Adrenal gland (tissue), 12 donors: ENCODE measurements around the gene KIF14. TPM values are rescaled to one million over a fixed set of nuclear protein-coding genes. Genes with fewer than 3 reads are reported as not detected.

Experiments
- DNase-seq, 7 donors: peaks; one replicate each; pipeline ENCODE4 v3.0.0-alpha.2; 2019 to 2020
- H3K27ac ChIP-seq, 5 donors: fragments of 200-600 bp; sonication (generic) in 4 of 5; 1 replicate in 3 of 5; 2 replicates in 2 of 5; pipeline versions ENCODE4 v1.5.1 to v1.8.0; 2016 to 2020; ENCODE audit warnings: mild to moderate bottlenecking in 1 of 5
- H3K27me3 ChIP-seq: fragments of 200-600 bp; 2 replicates; pipeline ENCODE4 v1.8.0; 2021
- H3K36me3 ChIP-seq, 2 donors: fragments of 200-600 bp; replicated peaks in 1 of 2; 1 replicate in 1 of 2; 2 replicates in 1 of 2; pipeline versions ENCODE4 v1.5.1 to v1.8.0; 2018 to 2022
- H3K4me1 ChIP-seq, 2 donors: fragments of 200-600 bp; replicated peaks in 1 of 2; 1 replicate in 1 of 2; 2 replicates in 1 of 2; pipeline versions ENCODE4 v1.5.1 to v1.8.0; 2018 to 2021
- H3K4me3 ChIP-seq, 4 donors: fragments of 200-600 bp; sonication (generic) in 3 of 4; one replicate each; pipeline ENCODE4 v1.5.1; 2016 to 2018
- H3K9me3 ChIP-seq, 3 donors: fragments of 200-600 bp; sonication (generic) in 1 of 3; replicated peaks in 1 of 3; 1 replicate in 2 of 3; 2 replicates in 1 of 3; pipeline versions ENCODE4 v1.5.1 to v1.8.0; 2016 to 2021
- POLR2A ChIP-seq, 2 donors: fragments of 450-650 bp; IDR thresholded peaks; one replicate each; pipeline ENCODE4 v1.6.1; 2017; ENCODE audit warnings: antibody characterized with exemption in 2 of 2, mild to moderate bottlenecking in 2 of 2, moderate library complexity in 1 of 2
- WGBS, 4 donors: extraction: QIAGEN DNeasy Blood & Tissue Kit in 2 of 4; methylation state at CpG; one replicate each; pipeline versions ENCODE4 v1.1.5 to v1.1.7; 2013 to 2017; 5-methylcytosine and 5-hydroxymethylcytosine counted together
- intact Hi-C, 2 donors: fragments of 100-400 bp; cut with DNase I; formaldehyde crosslinking; loops; one replicate each; pipeline versions ENCODE4 v1.14.1 to v1.15.0; 2022 to 2023
- polyA plus RNA-seq, 3 donors: library from polyadenylated mRNA; stranded (reverse); fragments of 200-250 nt in 2 of 3; fragments of 350-450 nt in 1 of 3; fragmentation: Illumina TruSeq in 1 of 3; extraction: RNeasy Lipid Tissue Mini Kit (QIAGEN cat#74804) in 1 of 3; gene quantifications; one replicate each; pipeline ENCODE4 v1.2.3, GENCODE V29; 2013 to 2014
- total RNA-seq, 9 donors: library from RNA; depleted of rRNA in 4 of 9; stranded (reverse); fragments of >200 nt in 4 of 9; fragments of 120-200 nt in 1 of 9; fragmentation: NEBNext Ultra II Directional in 1 of 9; extraction: Animal tissue kit (Norgen Biotek cat#: 25700) in 1 of 9; gene quantifications; one replicate each; pipeline versions ENCODE4 v1.1.0 to v1.2.4, GENCODE V29; 2013 to 2023
- TF ChIP-seq, protein P1 (sequence below), 6 experiments: fragments of 450-650 bp in 4 of 6; fragments of 200-600 bp in 2 of 6; sonication (generic) in 1 of 6; IDR thresholded peaks; 1 replicate in 5 of 6; 2 replicates in 1 of 6; pipeline versions ENCODE4 v1.5.1 to v1.8.0; 2016 to 2021; ENCODE audit warnings: antibody characterized with exemption in 6 of 6, mild to moderate bottlenecking in 2 of 6, moderate library complexity in 1 of 6
- donor health status: healthy with polysubstance abuse.
- donor health status: Bipolar disorder and iron deficiency.
- donor health status: DM: yes; HTN: yes; CAD: no.
- donor health status: DM: no; HTN: no; CAD: no.
- donor health status: DM: no; HTN: no; CAD: no.
- donor health status: DM: yes; HTN: yes; CAD: no.

The KIF14 gene
- total and polyA plus RNA-seq, 12 donors = 0.07 to 3.5 (median 0.32) TPM

DNA sequence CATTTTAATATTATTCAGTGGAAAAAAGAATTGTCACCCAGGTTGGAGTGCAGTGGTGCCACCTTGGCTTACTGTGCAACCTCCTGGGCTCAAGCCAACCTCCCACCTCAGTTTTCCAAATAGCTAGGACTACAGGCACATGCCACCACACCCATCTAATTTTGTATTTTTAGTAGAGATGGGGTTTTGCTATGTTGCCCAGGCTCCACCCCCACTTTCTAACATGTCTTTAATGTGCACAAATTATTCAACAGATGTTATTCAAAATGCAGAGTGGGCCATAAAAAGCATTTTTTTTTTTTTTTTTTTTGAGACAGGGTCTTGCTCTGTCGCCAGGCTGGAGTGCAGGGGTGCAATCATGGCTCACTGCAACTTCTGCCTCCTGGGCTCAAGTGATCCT is 31.8 kb upstream of the KIF14 start:
- intact Hi-C loops = no loop called here
- DNase-seq = no peak
- H3K27ac ChIP-seq = no peak overlapping the region
- TF ChIP-seq, protein P1, sequence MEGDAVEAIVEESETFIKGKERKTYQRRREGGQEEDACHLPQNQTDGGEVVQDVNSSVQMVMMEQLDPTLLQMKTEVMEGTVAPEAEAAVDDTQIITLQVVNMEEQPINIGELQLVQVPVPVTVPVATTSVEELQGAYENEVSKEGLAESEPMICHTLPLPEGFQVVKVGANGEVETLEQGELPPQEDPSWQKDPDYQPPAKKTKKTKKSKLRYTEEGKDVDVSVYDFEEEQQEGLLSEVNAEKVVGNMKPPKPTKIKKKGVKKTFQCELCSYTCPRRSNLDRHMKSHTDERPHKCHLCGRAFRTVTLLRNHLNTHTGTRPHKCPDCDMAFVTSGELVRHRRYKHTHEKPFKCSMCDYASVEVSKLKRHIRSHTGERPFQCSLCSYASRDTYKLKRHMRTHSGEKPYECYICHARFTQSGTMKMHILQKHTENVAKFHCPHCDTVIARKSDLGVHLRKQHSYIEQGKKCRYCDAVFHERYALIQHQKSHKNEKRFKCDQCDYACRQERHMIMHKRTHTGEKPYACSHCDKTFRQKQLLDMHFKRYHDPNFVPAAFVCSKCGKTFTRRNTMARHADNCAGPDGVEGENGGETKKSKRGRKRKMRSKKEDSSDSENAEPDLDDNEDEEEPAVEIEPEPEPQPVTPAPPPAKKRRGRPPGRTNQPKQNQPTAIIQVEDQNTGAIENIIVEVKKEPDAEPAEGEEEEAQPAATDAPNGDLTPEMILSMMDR (IDR thresholded peaks at IDR 0.05) = no peak
- no peak for TF ChIP-seq POLR2A (IDR thresholded peaks at IDR 0.05)
- 94 to 100% (median 98%) methylated on average over 1 of the region's 1 CpG for WGBS, 4 donors
- H3K9me3 ChIP-seq = no peaks in the 10 kb centered on the region
- H3K27me3 ChIP-seq = no peaks in the 10 kb centered on the region
- no peak overlapping the region for H3K4me3 ChIP-seq
- no peaks in the 10 kb centered on the region for H3K4me1 ChIP-seq
- peaks cover 0 to 48% of the 10 kb centered on the region in 2 donors for H3K36me3 ChIP-seq

DNA sequence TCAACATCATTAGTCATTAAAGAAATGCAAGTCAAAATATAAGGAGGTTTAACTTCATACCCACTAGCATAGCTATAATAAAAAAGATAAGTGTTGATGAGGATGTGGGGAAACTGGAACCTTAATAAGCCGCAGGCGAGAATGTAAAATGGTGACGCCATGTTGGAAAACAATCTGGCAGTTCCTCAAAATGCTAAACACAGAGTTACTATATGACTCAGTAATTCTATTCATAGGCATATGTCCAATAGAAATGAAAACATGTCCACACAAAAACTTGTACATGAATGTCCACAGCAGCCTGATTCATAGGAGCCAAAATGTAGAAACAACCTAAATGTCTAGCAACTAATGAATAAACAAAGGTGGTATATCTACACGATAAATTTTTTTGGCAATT is 26.0 kb upstream of the KIF14 start:
- Histone ChIP-seq H3K36me3 (peaks cover 0 to 20% of the 10 kb centered on the region in 2 donors), H3K4me1 (peaks cover 5% of the 10 kb centered on the region in 2 donors), H3K27ac (no peak overlapping the region), H3K4me3 (no peak overlapping the region), H3K9me3 (no peaks in the 10 kb centered on the region), H3K27me3 (no peaks in the 10 kb centered on the region)
- WGBS, 4 donors = 86 to 91% (median 86%) methylated on average over 4 of the region's 4 CpGs
- intact Hi-C loops = no loop called here
- no peak for DNase-seq
- no peak for TF ChIP-seq POLR2A (IDR thresholded peaks at IDR 0.05)
- TF ChIP-seq, protein P1 (IDR thresholded peaks at IDR 0.05) = no peak

DNA sequence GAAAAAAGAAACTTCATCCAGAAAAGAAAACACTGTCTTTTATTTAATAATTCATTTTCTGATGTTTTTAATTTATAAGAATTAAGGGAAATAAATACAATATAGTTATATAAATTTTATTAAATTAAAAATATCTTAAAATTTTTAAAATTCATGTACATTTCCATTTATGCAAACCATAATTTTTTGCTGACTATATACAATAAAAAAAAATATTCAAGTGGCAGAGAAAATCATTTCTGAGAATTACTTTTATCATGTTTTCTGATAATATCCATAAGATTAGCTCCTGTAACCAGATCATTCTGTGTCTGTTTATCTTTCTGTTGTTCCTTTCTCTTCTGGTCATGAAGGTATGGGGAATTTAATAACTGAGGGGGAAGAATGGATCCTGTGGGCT is 23.5 kb upstream of the KIF14 start:
- H3K4me1 ChIP-seq = peaks cover 26% of the 10 kb centered on the region in 2 donors
- intact Hi-C loops = no loop called here
- H3K9me3 ChIP-seq = no peaks in the 10 kb centered on the region
- DNase-seq = no peak
- H3K4me3 ChIP-seq = no peak overlapping the region
- no peaks in the 10 kb centered on the region for H3K27me3 ChIP-seq
- TF ChIP-seq, protein P1 (IDR thresholded peaks at IDR 0.05) = no peak
- no peak for TF ChIP-seq POLR2A (IDR thresholded peaks at IDR 0.05)
- H3K36me3 ChIP-seq = peaks cover 0 to 11% of the 10 kb centered on the region in 2 donors
- no peak overlapping the region for H3K27ac ChIP-seq

DNA sequence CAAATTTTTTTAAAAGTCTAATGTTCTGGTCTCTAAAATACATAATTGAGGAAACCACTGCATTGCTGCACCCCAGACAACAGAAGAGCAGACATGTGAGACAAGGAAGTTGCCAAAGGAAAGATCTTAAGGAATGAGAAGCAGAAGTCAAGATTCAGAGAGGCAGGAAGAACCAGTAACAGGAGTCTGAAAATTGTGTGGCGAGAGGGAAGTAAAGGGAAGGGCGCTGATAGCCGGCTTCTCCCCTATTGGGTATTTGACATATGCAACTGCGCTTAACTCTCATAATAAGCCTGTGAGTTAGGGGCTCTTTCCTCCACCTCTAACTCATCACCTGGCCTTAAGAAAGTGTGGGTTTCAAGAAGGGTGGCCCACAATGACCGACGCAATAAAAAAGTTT is 21.9 kb upstream of the KIF14 start:
- intact Hi-C loops = no loop called here
- no peak for TF ChIP-seq POLR2A (IDR thresholded peaks at IDR 0.05)
- TF ChIP-seq, protein P1 (IDR thresholded peaks at IDR 0.05) = no peak
- no peaks in the 10 kb centered on the region for H3K9me3 ChIP-seq
- no peaks in the 10 kb centered on the region for H3K27me3 ChIP-seq
- H3K36me3 ChIP-seq = no peaks in the 10 kb centered on the region
- WGBS, 4 donors = 81 to 93% (median 90%) methylated on average over 6 of the region's 6 CpGs
- H3K4me3 ChIP-seq = no peak overlapping the region
- no peak for DNase-seq
- peak overlapping the region in 3 of 5 donors; percentile 30 to 87 (median 46) for H3K27ac ChIP-seq
- H3K4me1 ChIP-seq = peaks cover 26% of the 10 kb centered on the region in 2 donors
